Measurements from ENCODE around the gene TEN1.

Gene TEN1

GRCh38 chr17:75995385-75995925 lies 16.4 kb downstream of the TEN1 start:
- TF ChIP-seq CTCF (IDR thresholded peaks at IDR 0.05; ENCODE audit: extremely low read depth, missing control alignments): no peak

GRCh38 chr17:75996665-75997590 lies 17.9 kb downstream of the TEN1 start:
- no peak for TF ChIP-seq CTCF (IDR thresholded peaks at IDR 0.05; ENCODE audit: extremely low read depth, missing control alignments)
- peak; percentile 70 for DNase-seq (ENCODE audit: low spot score)

More at GRCh38 chr17:75995385-75995925, 16.4 kb downstream of the TEN1 start:
- no peak for DNase-seq (ENCODE audit: low spot score)

GRCh38 chr17:75998327-75998795 lies 19.3 kb downstream of the TEN1 start:
- no peak for TF ChIP-seq CTCF (IDR thresholded peaks at IDR 0.05; ENCODE audit: extremely low read depth, missing control alignments)
- no peak for DNase-seq (ENCODE audit: low spot score)

- DNase-seq (ENCODE audit: low spot score): peak; percentile 86
These were observed 21.1 kb downstream of the TEN1 start for GRCh38 chr17:76000016-76000754.

GRCh38 chr17:76000755-76001521 lies 21.9 kb downstream of the TEN1 start, which contains the start of gene CDK3:
TSS of gene CDK3 (plus strand) at chr17:76000855. CDS start at chr17:76001426, 571 bp downstream.
- peak; percentile 17 for DNase-seq (ENCODE audit: low spot score)
- no peak for TF ChIP-seq CTCF (IDR thresholded peaks at IDR 0.05; ENCODE audit: extremely low read depth, missing control alignments)

More at GRCh38 chr17:76000016-76000754, 21.1 kb downstream of the TEN1 start:
- peak; percentile 65 for TF ChIP-seq CTCF (IDR thresholded peaks at IDR 0.05; ENCODE audit: extremely low read depth, missing control alignments)

GRCh38 chr17:76002100-76002499 lies 23.1 kb downstream of the TEN1 start:
- DNase-seq (ENCODE audit: low spot score): no peak
- no peak for TF ChIP-seq CTCF (IDR thresholded peaks at IDR 0.05; ENCODE audit: extremely low read depth, missing control alignments)

Data from GM20000 (cell line).